HG03575 (cell line): ENCODE results near the gene TUBB6.

Experiments used
- ATAC-seq: cut with Tn5 transposase; IDR thresholded peaks from one replicate; pipeline ENCODE4 v1.9.1; 2021; ENCODE audit not compliant: unreplicated experiment, insufficient number of reproducible peaks, low FRiP score; ENCODE audit errors: extremely low read depth

The TUBB6 gene

DNA sequence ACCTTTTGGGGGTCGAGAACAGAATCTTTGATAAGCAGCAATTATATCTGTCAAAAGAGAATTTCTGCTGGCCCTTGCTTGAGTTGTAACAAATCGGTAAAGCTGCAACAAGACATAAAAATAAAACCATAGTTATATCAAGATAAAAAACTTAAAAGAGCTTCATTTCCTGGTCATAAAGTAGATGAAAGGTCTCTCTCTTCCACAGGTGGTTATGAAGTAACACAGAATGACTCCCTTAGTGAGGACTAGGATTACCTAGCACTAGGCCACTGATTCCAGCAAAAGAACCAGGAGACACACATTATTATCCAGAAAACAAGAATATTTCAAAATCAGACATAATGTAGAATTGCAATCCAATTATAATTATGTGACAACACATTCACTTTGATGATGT, 63.5 kb downstream of the TUBB6 start:
- no peak for ATAC-seq

- ATAC-seq: no peak
These were observed 64.4 kb downstream of the TUBB6 start for GRCh38 chr18:12372406-12372805.

- no peak for ATAC-seq
These were observed 65.2 kb downstream of the TUBB6 start for GRCh38 chr18:12373116-12373770.

GRCh38 chr18:12373771-12374116, 65.7 kb downstream of the TUBB6 start:
- ATAC-seq: no peak

GRCh38 chr18:12374401-12374800, 66.4 kb downstream of the TUBB6 start:
- no peak for ATAC-seq
